Measurements from ENCODE around the gene ENTREP3.

Gene ENTREP3

GRCh38 chr1:155277902-155278688 lies 22.8 kb upstream of the ENTREP3 start:
- peak; percentile 77 for DNase-seq

- DNase-seq = peak; percentile 99
These were observed 22.0 kb upstream of the ENTREP3 start, which contains the start of gene HCN3 for GRCh38 chr1:155277070-155277901. TSS of gene HCN3 (plus strand) at chr1:155277463. CDS start at chr1:155277591, 128 bp downstream.

DNA sequence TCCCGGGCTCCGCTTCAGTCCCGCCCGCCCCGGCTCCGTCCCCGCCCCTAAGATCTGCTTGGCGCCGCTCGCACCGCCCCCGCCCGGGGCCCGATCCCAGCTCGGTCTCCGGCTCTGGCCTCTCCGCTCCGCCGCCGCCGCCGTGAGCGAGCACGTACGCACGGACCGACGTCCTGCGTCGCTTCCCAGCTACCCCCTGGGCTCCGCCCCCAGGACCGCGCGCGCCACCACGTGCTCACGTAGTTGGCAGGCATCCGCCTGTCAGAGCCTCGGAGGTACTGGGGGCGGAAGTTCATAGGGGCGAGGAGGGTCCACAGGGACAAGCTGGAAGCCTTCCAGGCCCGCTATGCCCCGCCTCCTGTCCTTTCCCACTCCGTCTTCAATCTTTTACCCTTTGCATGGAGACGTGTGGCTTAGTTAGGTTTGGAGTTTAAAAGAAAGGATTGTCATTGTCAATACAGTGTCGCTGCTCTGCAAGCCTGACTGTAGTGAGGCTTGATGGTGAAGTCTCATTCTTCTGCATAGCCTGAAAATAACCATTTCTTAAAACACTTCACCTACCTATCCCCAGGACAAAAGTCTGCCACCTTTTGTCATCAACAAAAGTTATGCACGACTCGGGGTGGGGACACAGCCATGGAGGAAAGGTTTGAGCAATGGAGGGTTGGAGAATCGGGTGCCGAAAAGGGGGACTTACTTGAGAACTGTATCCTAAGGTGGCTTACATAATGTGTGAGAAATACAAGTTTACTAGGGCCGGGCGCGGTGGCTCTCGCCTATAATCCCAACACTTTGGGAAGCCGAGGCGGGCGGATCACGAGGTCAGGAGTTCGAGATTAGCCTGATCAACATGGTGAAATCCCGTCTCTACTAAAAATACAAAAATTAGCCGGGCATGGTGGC lies 18.3 kb upstream of the ENTREP3 start, which contains the start of gene CLK2:
Gene CLK2, minus strand, starts transcription at position 162 of the 903 bp plus-strand sequence. CDS start 2,527 bp downstream, outside the sequence.
- peak; percentile 99 for DNase-seq

DNA sequence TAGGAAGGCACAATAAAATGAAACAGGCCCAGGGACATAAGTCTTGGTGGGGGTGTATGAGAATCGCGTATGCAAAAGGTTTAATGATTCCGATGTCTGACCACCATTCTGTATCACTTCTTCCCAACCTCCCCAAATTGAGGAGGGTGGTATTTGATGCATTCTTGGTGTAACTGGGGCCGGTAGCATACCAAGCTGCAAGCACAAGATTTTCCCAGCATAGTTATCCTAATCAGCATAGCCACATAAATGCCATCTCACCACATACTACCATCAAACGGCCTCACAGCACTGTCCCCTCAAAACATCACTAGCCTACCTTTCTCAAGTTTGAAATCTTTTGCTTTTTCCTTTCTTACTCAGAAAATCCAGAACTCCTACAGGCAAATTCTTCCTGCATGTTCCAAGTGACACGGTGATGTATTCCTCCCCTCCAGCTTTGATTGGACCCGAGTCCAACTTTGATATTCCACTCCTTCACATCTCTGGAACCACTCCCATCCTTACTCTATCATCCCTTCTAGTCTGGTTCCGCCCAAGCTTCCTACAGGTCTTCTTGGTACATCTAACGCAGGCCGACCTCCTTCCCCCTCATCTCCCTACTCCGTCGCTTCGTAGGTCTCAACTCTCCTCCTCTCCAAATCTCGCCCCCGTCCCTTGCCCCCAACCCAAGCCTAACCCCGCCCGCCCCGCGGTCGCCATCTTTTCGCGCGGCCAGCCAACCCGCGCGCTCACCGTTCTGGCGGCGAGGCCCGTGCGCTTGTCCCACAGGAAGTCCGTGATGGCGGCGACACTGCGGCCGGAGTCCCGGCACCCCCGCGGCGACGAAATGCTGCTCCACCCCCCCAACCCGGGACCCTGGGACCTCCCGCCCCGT lies 17.4 kb upstream of the ENTREP3 start:
- no peak for DNase-seq

GRCh38 chr1:155269381-155269780 lies 14.1 kb upstream of the ENTREP3 start:
- DNase-seq = no peak

GRCh38 chr1:155268630-155269029 lies 13.3 kb upstream of the ENTREP3 start:
- no peak for DNase-seq

- no peak for DNase-seq
These were observed 12.1 kb upstream of the ENTREP3 start for GRCh38 chr1:155267373-155267772.

DNA sequence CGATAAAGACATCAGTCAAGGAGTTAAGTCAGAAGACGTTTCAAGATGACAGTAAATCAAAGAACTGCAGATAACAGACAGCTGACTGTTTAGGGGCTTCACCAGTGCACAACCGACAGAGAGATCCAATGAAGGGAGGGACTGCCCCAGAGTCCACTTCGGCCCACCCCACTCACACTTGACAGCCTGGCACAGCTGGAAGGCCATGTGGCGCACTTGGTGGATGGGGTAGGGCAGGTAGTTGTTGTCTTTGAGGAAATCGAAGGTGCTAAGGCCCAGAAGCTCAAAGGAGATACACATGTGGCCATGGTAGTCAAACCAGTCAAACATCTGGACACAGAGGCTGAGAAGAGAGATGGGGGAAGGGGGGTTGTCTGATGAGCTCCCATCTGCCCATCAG lies 11.3 kb upstream of the ENTREP3 start:
- no peak for DNase-seq

- no peak for DNase-seq
These were observed 7.8 kb upstream of the ENTREP3 start for GRCh38 chr1:155263067-155263466.

- DNase-seq = peak; percentile 97
These were observed 6.8 kb upstream of the ENTREP3 start, which contains the start of gene SCAMP3 for GRCh38 chr1:155261852-155262673. TSS of gene SCAMP3 (minus strand) at chr1:155262360. CDS start at chr1:155262151, 209 bp downstream.

- no peak for DNase-seq
These were observed 6.2 kb upstream of the ENTREP3 start for GRCh38 chr1:155261493-155261851.

DNA sequence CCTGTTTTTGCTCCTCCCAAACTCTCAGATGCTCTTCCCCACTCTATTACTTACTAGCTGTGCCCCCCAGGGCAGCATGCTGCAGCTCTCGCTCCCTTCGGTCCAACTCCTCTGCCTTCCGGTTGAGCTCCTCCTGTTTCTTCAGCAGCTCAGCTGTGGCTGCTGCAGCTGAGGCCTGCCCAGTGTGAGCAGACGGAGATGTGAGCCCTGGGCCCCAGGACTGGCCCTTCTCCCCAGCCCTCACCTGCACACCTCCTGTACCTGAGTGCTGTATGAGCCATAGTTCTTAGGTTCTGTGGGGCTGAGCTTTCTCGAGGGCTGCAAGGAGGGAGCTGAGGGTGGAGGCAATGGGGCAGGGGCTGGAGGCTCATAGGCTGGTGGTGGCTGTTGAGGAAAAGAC lies 5.0 kb upstream of the ENTREP3 start:
- no peak for DNase-seq

- no peak for DNase-seq
These were observed 972 bp upstream of the ENTREP3 start for GRCh38 chr1:155256058-155256852.

DNA sequence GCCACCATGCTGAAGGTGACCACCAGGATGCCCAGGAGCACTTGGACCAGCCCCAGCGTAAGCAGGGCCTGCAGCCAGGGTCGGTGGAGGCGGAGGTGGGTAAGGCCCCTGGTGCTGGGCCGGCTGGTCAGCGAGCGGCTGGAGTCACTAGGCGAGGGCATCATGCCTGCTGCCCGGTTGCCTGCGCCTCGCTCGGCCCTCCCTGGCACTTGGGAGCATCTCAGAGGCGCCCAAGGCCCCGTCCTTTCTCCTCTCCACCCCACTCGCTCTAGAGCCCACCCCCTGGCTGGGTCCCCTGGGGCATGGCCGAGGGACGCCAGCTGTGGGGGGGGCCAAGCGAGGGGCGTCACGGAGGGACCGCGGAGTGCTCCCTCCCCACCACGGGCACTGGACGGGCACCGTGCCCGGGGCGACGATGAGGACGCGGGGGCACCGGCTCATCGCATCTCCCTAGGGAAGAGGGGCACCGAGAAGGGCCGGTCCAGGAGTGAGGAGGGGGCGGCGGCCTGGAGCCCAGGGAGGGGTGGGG lies 505 bp downstream of the ENTREP3 start:
- no peak for DNase-seq

DNA sequence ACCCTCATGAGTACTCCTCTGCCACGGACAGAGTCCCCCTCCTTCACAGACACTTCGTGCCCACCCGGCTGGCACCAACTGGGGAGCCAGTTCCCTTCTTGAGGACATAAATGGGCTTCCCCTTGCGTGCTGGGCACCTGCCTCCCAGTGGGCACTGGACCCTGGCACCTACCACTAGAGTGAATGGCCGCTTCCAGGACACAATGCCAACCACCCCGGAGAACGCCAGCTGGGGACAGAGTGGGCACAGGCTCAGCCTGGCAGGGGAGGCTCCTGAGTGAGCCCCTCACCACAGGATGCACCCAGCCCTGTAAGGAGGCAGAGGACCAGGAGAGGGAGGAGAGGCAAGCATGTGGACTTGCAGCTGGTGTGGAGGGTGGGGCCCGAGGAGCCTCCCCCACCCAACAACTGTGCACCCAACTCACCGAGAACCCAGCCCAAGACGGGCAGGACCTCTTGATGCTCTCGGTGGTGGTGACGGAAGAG lies 1.0 kb downstream of the ENTREP3 start:
- DNase-seq = no peak

DNA sequence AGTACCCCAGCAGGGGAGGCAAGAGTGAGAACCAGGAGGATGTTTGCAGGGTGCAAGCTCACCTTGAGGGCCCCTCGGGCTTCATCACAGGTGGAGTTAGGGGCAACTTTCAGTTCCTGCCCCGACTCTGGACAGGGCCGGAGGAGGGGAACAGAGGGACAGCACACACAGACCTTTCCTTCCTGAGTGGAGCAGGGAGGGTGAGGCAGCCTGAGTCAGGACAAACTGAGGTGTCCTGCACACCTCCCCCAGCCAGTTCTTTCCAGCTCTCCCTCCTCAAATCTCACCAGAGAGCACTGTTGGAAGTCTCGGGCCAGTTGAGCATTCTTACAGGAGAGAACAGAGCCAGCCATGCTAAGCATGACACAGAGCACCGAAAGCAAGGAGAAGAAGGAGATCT lies 1.5 kb downstream of the ENTREP3 start:
- no peak for DNase-seq

GRCh38 chr1:155253208-155253607 lies 2.1 kb downstream of the ENTREP3 start:
- no peak for DNase-seq

- DNase-seq = no peak
These were observed 3.7 kb downstream of the ENTREP3 start for GRCh38 chr1:155251566-155251965.
